RPMI8226 (cell line): Measurements from ENCODE around the gene SPCS1.
"Not testable (repeated sequence)": the region's sequence is repeated elsewhere in the genome, so short reads cannot be mapped to it uniquely, and the experiment has no call there.

Experiments
- DNase-seq: peaks from one replicate; pipeline ENCODE4 v3.0.0-alpha.2; 2015

Gene SPCS1

DNA sequence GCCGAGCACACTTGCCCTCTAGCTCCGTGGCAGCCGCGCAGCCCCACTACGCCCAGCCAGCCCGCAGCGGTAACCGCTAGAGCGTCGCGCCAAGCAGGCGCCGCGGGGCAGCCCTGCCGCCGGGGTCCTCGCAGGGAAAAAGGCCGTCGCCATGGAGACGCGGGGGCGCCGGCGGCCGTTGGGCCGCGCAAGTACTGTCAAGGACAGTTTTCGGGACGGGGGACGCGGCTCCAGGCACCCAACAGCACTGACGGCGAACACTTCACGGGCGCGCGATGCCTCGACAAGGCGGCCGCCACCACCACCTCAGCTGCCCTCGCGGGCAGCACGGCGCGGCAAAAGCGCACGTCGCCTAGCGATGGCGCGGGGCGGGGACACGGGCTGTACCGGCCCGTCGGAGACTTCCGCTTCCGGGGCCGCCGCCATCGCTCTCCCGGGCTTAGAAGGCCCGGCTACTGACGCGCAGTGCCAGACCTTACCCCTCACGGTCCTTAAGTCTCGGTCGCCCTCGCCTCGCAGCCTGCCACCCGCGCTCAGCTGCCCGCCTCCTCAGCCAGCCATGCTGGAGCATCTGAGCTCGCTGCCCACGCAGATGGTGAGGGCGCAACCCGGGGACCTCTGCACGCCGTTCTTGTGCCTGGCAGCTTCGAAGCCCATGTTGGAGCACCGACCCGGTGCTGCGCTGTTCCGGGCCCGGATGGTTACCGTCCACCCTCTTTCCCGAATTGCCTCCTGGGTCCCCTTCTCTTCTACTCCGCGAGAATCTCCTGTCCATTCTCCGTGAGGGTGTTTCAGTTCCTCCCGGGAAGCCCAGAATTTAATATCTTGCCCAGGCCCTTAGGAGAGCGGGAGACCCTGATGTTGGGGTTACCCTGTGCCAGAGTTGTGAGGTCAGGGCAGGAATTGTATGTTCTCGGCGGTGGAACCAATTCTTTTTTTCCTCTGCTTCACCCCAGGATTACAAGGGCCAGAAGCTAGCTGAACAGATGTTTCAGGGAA is at the start of gene SPCS1, which contains the start of gene GLT8D1:
SPCS1 (plus strand) TSS at position 419 of the 999 bp plus-strand sequence; CDS start at position 560, 141 bp downstream.
GLT8D1 (minus strand) TSS at position 104 of the 999 bp plus-strand sequence. CDS start 5,331 bp downstream, outside the sequence.
- peak; percentile 93 for DNase-seq

GRCh38 chr3:52660046-52660445 is 45.9 kb upstream of the SPCS1 start:
- no peak for DNase-seq

- DNase-seq = no peak
Observed at GRCh38 chr3:52663098-52663497, 42.8 kb upstream of the SPCS1 start.

DNA sequence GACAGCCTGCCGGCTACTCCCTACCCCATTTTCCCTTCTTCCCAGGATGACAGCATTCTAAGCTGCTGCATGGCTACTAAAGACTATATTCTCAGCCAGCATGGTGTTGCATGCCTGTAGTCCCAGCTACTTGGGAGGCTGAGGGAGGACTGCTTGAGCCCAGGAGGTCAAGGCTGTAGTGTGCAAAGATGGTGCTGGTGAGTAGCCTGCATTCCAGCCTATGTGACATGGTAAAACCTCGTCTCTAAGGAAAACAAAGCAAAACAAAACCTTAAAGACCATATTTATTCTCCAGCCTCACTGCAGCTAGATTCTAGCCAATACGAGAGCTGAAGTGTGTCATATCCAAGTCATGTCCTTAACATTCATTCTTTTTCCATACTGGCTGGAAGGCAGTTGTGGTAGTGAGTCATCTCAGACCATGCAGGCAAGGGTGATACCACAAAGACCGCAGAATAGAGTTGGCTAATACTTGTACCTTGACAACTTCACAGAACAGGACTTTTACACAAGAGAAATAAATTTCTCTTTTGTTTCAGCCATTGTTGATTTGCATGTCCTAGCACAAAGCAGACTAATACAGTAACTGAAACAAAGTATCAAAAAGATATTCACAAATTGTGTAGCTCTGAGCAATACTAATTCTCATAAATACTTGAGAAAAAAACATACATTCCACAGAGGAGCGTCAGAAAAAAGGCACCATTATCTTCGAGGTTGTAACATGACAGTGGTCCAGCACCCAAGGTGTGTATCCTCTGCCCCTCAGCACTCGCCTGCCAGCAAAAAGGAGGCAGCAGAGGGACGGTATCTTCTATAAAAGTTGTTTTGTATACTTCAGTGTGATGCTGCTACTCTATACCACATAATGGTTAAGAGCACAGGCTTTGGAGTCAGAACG is 35.0 kb upstream of the SPCS1 start:
- DNase-seq = no peak

GRCh38 chr3:52671676-52672075 is 34.2 kb upstream of the SPCS1 start:
- no peak for DNase-seq

DNA sequence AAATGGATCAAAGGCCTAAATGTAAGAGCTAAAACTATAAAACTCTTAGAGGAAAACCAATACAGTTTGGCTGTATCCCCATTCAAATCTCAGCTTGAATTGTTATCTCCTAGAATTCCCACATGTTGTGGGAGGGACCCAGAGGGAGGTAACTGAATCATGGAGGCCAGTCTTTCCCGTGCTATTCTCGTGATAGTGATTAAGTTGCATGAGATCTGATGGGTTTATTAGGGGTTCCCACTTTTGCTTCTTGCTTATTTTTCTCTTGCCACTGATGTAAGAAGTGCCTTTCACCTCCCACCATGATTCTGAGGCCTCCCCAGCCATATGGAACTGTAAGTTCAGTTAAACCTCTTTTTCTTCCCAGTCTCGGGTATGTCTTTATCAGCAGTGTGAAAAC is 29.7 kb upstream of the SPCS1 start:
- not testable (repeated sequence) for DNase-seq

GRCh38 chr3:52678265-52679198 is 27.4 kb upstream of the SPCS1 start:
- no peak for DNase-seq

DNA sequence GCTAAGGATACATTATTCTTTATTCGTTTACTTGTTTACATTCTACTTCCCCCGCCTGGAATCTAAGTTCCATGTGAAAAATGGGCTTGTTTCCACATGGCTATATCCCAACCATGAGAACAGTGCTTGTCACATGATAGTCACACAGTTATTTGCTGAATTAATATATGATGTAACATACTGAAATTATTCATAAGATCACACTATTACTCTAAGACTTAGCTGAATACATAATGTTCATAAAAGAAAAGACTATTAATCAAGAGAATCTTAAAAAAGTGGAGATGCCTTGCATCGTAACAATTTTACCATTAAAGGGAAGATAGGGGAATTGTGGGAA is 26.7 kb upstream of the SPCS1 start:
- DNase-seq = no peak

- DNase-seq = no peak
Observed at GRCh38 chr3:52679811-52680210, 26.1 kb upstream of the SPCS1 start.

GRCh38 chr3:52681596-52681995 is 24.3 kb upstream of the SPCS1 start:
- peak; percentile 49 for DNase-seq

DNA sequence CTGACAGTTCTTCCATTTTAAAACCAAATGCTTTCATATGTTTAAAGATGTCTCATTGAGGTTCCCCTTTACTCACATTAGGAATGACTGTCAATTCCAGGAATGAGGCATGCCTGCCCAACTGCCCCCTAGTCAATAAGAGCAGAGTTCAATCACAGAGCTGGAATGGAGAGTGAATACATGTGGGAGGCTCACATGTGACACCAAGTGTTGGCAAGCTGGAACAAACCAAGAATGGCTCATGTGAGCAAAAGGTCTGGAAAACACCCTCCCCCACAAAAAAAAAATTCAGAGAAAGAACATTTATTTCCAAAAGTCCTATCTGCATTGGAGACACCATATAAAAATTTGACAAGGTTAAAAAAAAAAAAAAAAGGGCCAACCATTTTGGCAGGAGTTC is 23.9 kb upstream of the SPCS1 start:
- DNase-seq = peak; percentile 60

- no peak for DNase-seq
Observed at GRCh38 chr3:52683611-52684010, 22.3 kb upstream of the SPCS1 start.

DNA sequence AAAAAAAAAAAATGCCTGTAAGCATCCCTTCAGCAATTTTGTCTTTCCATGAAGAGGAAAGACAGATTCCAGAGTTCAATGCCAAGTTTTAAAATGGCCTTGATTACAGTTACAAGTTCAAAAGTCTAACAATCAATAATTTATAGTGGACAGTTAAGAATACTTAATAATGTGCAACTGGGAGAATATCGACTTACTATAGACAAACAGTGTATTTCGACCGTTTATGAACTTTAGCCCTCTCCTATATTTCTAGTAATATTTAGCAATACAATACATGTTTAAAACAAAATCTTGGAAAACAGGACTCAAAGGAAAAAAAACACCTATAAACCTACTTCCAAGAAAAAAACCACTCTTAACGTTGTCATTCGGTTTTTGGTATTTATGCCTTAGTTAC is 21.7 kb upstream of the SPCS1 start:
- DNase-seq = no peak

GRCh38 chr3:52685285-52685708 is 20.6 kb upstream of the SPCS1 start:
- DNase-seq = peak; percentile 92

DNA sequence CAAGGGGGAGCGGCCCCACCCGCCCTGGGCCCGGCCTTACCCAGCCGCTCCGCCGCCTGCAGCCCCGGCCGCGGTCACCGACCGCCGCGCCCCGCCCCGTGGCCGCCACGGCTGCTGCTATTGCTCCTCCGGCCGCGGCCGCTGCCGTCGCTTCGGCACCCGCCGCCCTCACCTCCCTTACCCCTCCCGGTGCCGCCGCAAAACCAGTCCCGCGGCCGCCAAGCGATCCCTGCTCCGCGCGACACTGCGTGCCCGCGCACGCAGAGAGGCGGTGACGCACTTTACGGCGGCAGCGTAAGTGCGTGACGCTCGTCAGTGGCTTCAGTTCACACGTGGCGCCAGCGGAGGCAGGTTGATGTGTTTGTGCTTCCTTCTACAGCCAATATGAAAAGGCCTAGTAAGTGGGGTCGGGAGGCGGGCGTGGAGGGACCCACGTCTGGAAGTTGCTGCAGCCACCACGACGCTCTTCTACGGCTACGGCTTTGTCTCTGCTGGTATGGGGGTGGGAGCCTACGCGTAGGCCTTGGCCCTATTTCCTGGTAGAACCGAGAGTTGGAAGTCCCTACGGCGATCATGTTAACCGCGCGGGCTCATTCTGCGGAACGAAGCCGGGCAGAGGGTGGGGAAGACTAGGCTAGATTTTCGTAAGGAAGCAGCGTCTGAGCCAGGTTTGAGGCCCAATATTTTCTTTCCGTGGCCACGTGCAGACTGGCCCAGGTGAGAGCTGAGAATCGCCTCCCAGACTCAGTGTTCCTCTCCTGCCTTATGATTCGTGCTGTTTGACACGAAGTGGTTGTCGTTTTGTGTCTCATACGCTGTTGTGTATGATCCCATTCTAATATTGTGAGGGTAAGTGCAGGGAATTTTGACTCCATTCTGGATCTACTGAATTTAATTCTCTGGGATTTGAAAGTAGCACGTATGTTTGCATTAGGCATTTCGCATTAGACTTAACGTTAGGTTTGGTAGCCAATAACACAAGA is 19.9 kb upstream of the SPCS1 start, which contains the start of the genes GNL3 and PBRM1:
GNL3 (plus strand) TSS at position 324 of the 983 bp plus-strand sequence; CDS start at position 385, 61 bp downstream.
PBRM1 (minus strand) TSS at position 205 of the 983 bp plus-strand sequence.
- DNase-seq = peak; percentile 97

GRCh38 chr3:52688266-52688665 is 17.6 kb upstream of the SPCS1 start:
- DNase-seq = no peak

DNA sequence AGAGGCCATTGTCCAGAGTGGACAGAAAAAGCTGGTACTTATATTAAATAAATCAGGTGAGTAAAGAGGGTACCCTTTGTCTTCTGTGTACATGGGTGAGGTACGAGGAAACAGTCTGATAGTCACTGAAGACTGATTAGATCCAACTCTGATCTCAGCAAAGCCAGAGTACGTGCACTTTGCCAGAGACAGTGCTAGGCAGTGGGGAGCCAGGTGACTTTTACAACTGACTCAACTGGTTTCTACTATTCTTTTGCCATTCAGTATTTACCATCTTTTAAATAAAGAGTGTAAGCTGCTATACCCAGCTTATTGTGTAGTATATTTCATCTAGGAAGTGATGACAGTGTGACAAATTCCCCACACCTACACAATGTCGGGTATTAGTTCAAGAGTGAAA is 16.8 kb upstream of the SPCS1 start:
- no peak for DNase-seq

DNA sequence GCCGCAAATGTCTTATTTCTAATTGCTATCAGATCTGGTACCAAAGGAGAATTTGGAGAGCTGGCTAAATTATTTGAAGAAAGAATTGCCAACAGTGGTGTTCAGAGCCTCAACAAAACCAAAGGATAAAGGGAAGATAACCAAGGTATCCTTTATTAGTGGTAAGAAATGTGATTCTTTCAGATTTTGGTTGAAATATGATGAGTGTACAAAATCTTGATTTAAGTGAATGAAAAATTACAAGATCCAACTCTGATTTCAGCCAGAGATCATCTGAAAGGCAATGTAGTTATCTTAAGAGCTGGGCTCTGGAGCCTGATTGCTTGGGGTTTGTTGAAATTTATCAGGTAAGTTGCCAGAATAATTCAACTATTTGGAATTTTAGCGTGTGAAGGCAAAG is 15.3 kb upstream of the SPCS1 start:
- no peak for DNase-seq

GRCh38 chr3:52693071-52693470 is 12.8 kb upstream of the SPCS1 start:
- DNase-seq = no peak

- no peak for DNase-seq
Observed at GRCh38 chr3:52694528-52695189, 11.2 kb upstream of the SPCS1 start.
